COLO668 (cell line): ENCODE results near the gene CLDN24.

Source experiments
- DNase-seq: peaks from one replicate; lab custom pipeline; 2025; ENCODE audit not compliant: unreplicated experiment; lab: John Stamatoyannopoulos, UW

The CLDN24 gene

DNA sequence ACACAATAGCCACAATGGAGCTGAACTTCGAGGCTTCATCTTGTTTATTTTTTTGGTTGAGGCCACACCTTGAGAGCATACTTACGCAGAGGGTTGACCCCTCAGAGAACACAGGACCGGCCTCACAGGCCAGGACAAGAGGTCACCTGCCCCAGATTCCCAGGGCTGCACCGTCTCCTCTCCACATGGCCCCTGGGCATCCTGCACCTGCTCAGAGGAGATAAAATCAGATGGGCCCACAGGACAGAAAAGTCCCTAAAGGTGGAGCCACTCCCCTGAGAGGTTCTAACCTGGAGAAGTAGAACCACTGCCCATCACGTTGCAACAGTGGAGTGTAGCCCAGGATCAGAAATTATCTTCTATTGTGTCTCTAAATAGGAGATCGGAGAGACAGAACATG is 1.1 kb upstream of the CLDN24 start:
- no peak for DNase-seq

GRCh38 chr4:183321516-183321915 is 710 bp downstream of the CLDN24 start:
- no peak for DNase-seq

DNA sequence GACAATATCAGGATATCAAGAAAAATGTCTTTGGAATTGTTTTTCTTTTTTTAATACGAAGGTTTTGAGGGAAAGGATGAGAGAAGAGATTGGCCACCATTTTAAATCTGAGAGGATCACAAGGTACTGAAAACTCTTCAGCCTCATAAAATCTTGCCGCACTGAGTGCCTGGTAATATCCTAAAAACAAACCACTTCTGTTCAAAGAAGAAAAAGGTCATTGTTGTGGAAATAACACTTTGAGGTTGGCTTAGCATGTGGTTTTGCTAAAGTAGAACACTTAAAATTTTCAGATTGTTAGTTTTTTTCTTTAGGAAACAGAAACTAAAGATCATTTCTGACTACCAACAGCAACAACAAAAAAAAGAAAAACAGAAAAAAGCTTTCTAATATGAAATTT is 1.1 kb downstream of the CLDN24 start:
- DNase-seq, result no peak

DNA sequence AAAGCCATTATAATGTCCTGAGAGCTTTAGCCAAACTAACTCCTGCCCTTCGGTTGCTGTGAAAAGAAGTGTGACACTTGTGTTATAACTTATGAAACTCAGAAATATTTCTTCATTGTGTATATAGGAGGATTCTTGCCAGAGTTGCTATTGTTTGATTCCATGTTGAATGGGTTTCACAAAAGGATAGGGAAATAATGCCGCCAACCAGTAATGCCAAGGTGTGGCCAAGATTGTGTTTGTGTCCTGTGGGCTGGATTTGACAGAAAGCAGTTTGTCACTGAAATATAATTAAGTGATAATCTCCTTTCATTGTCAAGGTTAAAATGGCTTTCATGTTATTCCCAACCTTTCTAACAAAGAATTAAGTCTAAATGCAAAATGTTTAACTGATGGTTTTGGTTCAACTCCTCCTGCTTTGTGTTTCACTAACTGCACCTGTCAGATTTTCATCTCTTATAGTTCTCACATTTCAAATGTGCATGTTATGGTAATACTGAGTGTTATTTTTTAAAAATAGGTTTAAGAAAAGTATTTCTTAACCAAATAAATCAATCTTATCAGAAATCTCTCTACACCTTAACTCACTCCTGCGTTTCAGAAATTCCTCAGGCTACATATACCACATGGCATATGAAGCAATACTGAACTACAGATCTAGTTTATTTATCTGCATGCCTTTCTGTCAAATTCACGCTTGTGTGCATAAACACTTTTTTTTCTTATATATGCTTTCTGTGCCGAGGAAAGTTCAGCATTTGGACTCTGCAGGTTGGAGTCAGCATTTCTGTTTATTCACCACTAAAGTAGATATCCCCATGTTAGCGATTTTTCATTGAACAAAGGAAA is 1.8 kb downstream of the CLDN24 start, which contains the start of gene CLDN22:
TSS of gene CLDN22 (minus strand) at position 66 of the 849 bp plus-strand sequence. CDS start at position 8, 58 bp downstream.
- DNase-seq, result no peak

DNA sequence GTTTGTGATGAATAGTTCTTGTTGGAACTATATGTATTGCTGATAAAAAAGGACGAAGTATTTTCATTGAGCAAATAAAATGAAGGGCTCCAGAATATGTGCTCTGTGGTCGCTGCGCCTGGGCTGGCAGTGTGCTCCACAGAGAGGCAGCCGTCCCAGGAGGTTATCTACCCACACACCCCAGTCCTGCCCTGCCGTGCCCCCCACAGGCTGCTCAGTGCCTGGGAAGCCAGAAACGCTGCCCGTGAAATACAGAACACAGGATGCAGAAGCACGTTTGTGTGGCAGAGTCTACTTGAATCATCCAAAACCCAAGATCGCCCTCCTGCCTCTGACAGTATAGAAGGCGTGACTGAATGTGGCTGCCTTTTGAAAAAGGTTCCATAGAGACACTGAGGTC is 3.6 kb downstream of the CLDN24 start:
- no peak for DNase-seq

GRCh38 chr4:183314806-183315205 is 7.4 kb downstream of the CLDN24 start:
- no peak for DNase-seq

DNA sequence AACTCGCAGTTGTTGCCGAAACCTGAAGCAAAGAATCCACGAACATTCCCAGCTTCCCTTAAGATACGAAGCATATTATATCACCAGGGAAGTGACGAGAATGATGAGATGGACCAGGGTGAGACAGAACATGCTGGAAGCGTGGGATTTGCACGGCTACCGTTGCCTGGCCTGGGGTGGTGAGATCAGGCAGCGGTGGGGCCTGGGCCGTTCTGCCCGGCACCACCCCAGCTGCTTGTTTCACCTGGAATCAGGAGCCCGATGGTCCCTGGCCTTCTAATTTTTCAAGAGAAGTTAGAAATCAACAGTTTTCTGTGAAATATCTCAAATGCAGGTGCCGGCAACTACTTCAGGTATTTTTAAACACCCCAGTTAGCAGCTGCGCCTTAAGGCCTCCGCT is 7.9 kb downstream of the CLDN24 start:
- DNase-seq, result no peak

DNA sequence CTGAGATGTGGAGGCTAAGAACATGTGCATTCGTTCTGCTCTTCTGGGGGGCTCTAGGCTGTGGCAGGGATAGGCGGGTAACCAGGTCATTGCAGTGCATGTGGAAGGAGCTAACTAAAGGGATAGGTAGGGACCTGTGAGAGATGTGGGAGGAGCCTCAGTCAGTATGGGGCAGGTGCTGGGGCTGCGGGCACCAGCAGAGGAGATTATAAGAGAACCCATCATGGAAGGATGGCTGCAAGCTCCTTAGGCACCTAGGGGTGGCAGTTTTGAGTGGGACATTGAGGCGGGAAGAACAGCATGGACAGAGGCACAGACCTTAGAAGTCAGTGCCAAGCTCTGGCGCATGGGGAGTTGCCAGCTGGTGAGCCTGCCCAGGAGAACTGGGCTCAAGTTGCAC is 9.4 kb downstream of the CLDN24 start:
- no peak for DNase-seq

GRCh38 chr4:183306811-183307210 is 15.4 kb downstream of the CLDN24 start:
- DNase-seq, result no peak

DNA sequence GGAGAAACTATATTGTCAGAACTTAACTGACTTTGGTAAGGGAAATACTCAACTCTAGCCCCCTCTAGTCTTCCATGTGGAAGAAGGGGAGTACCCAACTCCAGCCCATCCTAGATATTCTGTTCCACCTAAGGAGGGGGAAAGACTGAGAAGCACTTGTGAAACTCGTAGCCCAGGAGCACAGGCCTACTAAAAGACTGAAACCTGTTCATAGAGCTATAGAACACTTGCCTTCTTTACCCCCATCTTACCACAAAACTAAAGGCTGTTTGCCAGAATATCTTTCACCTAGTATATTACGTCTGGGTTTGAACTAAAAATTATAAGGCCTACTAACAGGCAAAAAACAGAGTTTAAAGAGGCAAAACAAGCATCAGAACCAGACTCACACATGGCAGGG is 17.7 kb downstream of the CLDN24 start:
- no peak for DNase-seq

DNA sequence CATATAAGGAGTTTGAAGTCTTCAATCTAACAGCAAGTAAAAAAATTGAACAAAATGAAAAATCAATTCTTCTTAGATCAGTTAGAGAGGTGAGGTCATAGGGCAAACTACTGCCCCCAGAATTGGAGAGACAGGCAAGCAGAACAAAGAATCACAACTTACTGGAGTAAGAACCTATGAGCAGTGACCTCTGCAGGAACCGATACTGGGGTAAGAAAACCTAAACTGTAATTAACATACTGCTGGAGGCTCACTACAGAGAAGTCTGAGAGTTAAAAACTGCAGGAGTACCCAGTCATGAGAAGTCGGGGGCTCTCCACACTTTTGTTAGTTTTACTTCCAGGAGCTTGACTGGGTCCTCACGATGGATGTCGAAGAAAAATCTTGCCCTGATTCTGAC is 18.2 kb downstream of the CLDN24 start:
- DNase-seq, result no peak

- DNase-seq, result no peak
These were observed 18.9 kb downstream of the CLDN24 start for GRCh38 chr4:183303301-183303700.

DNA sequence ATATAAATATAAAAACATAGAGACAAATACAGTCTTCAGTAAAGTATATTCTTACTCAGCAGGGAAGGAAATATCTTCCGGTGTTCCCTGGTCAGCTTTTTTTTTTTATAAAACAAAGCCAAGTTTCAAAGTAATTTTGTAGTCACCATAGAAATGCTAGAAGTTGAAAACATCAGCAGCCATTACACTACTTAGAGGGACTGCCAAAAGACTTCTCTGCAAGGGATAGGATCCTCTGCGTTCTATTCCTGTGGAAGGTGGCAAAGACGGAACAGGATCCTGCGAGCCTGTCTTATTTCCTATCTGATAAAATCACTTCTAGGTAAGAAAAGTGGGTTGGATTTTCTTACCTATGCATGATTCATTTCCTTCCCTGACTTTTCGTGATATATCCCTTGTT is 21.6 kb downstream of the CLDN24 start:
- no peak for DNase-seq

DNA sequence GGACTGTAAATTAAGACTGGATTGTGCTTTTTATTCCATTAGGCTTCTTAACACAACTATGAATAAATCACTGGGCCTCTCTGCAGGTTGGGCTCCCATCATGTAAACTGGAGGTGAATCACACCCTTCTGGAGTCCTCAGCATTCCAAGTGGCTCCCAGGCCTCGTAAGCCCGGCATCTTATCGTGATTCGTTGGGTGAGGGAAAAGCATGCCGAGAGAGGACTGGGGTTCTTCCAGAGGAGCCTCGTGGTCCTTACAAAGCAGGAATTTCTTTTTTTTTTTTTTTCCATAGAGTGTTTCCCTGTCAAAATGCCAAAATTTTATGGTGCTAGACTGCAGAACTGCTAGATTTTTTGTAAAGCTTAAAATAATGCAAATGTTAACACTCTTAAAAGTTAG is 22.2 kb downstream of the CLDN24 start:
- no peak for DNase-seq

- no peak for DNase-seq
These were observed 22.8 kb downstream of the CLDN24 start for GRCh38 chr4:183299464-183299863.

- no peak for DNase-seq
These were observed 24.6 kb downstream of the CLDN24 start for GRCh38 chr4:183297675-183298074.

DNA sequence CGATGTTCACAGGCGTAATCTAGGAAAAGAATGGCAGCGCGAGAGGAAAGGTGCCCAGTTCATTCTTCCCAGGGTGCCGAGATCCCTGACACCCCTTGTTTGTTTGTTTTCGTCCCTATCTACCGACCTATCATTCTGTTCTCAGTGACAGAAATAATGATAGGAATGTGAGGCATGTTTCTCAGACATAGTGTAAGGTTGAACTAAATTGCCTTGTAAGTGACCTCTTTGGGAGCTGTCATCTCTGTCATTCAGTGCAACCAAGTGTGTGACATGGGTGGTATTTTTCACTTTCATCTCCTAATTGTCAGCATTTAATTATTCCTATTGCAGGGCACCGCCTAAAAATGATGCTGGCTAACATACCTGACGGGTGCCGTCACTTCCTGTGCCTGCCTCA is 26.5 kb downstream of the CLDN24 start:
- no peak for DNase-seq

DNA sequence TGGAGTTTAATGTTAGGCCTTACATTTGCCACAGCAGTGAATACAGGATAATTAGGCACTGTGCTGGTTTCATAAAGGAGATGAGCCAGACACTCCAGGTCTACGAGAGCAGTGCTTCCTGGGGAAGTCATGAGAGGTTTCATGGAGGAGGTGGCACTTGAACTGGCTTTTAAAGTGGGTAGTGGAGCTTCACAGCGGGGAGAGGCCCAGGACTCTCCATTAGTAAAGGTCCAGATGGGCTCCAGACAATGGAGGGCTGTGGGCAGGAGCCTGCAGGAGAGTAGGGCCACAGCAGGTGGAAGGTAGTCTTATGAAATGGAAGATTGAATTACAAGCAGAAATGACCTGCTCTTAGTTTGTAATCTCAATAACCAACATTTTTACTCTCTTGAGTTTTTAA is 31.2 kb downstream of the CLDN24 start:
- DNase-seq, result no peak

GRCh38 chr4:183289688-183290087 is 32.5 kb downstream of the CLDN24 start:
- DNase-seq, result no peak

DNA sequence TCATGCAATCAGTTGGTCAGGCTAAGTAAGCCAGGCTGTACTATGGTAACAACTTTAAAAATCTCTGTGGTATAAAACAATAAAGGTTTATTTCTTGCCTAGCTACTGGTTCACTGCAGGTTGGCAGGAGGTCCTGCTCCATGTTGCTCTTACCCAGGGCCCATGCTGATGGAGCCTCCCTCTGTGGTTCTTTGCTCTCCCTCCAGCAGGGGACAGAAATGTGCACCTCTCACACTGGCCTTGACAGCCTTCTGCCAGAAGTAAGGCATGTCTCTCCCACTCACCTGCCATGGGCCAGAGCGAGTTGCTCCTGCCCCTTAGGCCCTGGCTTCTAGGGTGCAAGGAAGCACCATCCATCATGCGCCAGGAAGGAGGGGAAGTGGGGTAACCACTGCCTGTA is 33.3 kb downstream of the CLDN24 start:
- DNase-seq, result no peak

- DNase-seq, result no peak
These were observed 34.5 kb downstream of the CLDN24 start for GRCh38 chr4:183287677-183288076.

GRCh38 chr4:183287309-183287659 is 34.9 kb downstream of the CLDN24 start:
- no peak for DNase-seq
